Uterus (tissue), 2 donors: ENCODE data around the gene KCMF1.

Experiments used
- POLR2A ChIP-seq, 2 donors: fragments of 450-650 bp; IDR thresholded peaks; one replicate each; pipeline ENCODE4 v1.6.1; 2016; ENCODE audit warnings: antibody characterized with exemption in 2 of 2, mild to moderate bottlenecking in 1 of 2, moderate library complexity in 1 of 2
- TF ChIP-seq, protein P1 (sequence below), 4 experiments: fragments of 200-600 bp in 2 of 4; fragments of 450-650 bp in 2 of 4; sonication (generic) in 2 of 4; IDR thresholded peaks; one replicate each; pipeline ENCODE4 v1.5.1; 2016 to 2019; ENCODE audit warnings: antibody characterized with exemption in 4 of 4, mild to moderate bottlenecking in 2 of 4, moderate library complexity in 1 of 4

DNA sequence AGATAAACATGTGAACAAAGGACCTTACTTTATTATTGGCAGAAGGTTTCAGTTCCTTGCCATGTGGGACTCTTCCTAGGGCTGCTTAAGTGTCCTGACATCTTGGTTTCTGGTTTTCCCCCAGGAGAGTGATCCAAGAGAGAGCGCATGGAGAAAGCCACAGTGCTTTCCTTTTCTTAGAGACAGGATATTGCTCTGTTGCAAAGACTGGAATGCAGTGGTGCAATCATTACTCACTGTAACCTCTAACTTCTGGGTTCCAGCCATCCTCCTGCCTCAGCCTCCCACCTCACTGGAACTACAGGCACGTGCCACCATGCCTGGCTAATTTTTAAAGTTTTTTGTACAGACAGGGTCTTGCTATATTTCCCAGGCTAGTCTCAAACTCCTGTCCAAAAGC is 124.1 kb downstream of the KCMF1 start:
- TF ChIP-seq, protein P1, sequence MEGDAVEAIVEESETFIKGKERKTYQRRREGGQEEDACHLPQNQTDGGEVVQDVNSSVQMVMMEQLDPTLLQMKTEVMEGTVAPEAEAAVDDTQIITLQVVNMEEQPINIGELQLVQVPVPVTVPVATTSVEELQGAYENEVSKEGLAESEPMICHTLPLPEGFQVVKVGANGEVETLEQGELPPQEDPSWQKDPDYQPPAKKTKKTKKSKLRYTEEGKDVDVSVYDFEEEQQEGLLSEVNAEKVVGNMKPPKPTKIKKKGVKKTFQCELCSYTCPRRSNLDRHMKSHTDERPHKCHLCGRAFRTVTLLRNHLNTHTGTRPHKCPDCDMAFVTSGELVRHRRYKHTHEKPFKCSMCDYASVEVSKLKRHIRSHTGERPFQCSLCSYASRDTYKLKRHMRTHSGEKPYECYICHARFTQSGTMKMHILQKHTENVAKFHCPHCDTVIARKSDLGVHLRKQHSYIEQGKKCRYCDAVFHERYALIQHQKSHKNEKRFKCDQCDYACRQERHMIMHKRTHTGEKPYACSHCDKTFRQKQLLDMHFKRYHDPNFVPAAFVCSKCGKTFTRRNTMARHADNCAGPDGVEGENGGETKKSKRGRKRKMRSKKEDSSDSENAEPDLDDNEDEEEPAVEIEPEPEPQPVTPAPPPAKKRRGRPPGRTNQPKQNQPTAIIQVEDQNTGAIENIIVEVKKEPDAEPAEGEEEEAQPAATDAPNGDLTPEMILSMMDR (IDR thresholded peaks at IDR 0.05): no peak
- no peak for TF ChIP-seq POLR2A (IDR thresholded peaks at IDR 0.05)
